K562 (cell line): Measurements from ENCODE around the gene LRRC26. TPM values are rescaled to one million over a fixed set of nuclear protein-coding genes. Genes with fewer than 3 reads are reported as not detected.

Source experiments
- ATF4 ChIP-seq: fragments of 450-650 bp; formaldehyde crosslinking; IDR thresholded peaks from 2 replicates; pipeline ENCODE4 v1.4.0; 2022; ENCODE audit warnings: mild to moderate bottlenecking, moderate library complexity
- ETV1 ChIP-seq: fragments of 450-650 bp; conservative IDR thresholded peaks from 2 replicates; pipeline ENCODE4 v1.6.1; 2016; ENCODE audit warnings: missing genetic modification characterization, control low read depth, low read depth, missing compliant biosample characterization
- FOS ChIP-seq: IDR thresholded peaks from 3 replicates; pipeline ENCODE4 v1.6.1; 2011; ENCODE audit not compliant: insufficient read length; ENCODE audit errors: extremely low read depth
- MTA1 ChIP-seq: fragments of 450-650 bp; IDR thresholded peaks from 2 replicates; pipeline ENCODE4 v1.6.1; 2017; ENCODE audit warnings: borderline replicate concordance
- PRDM10 ChIP-seq: fragments of 450-650 bp; IDR thresholded peaks from 2 replicates; pipeline ENCODE4 v1.6.1; 2018; ENCODE audit not compliant: partially characterized antibody
- PURB ChIP-seq: sonication (generic); formaldehyde crosslinking; IDR thresholded peaks from 2 replicates; pipeline ENCODE4 v1.9.0; 2021; ENCODE audit warnings: low read depth, mild to moderate bottlenecking, missing genetic modification reagents
- THRB ChIP-seq: fragments of 450-650 bp; formaldehyde crosslinking; conservative IDR thresholded peaks from 2 replicates; pipeline ENCODE4 v1.4.0; 2022; ENCODE audit warnings: mild to moderate bottlenecking, missing genetic modification characterization
- TRIM25 ChIP-seq: fragments of 450-650 bp; IDR thresholded peaks from 2 replicates; pipeline ENCODE4 v1.7.0; 2016; ENCODE audit warnings: borderline replicate concordance
- XRCC3 ChIP-seq: fragments of 450-650 bp; IDR thresholded peaks from 2 replicates; pipeline ENCODE4 v1.6.1; 2017; ENCODE audit warnings: mild to moderate bottlenecking, moderate library complexity
- XRCC4 ChIP-seq: IDR thresholded peaks from one replicate; pipeline ENCODE4 v1.6.1; 2011; ENCODE audit not compliant: insufficient read depth, insufficient read length; ENCODE audit errors: extremely low read depth
- ZNF23 ChIP-seq: fragments of 250-450 bp; sonication (Bioruptor Pico); IDR thresholded peaks from 2 replicates; pipeline ENCODE4 v1.4.0; 2020; ENCODE audit warnings: mild to moderate bottlenecking
- ZNF384 ChIP-seq: IDR thresholded peaks from 2 replicates; pipeline ENCODE4 v1.6.1; 2012; ENCODE audit warnings: low read depth, low read length, improper control_type of control experiment
- ZNF592 ChIP-seq: fragments of 450-650 bp; IDR thresholded peaks from 2 replicates; pipeline ENCODE4 v1.6.1; 2017; ENCODE audit warnings: antibody characterized with exemption, mild to moderate bottlenecking
- ZNF668 ChIP-seq: fragments of 250-450 bp; sonication (Bioruptor Pico); IDR thresholded peaks from 2 replicates; pipeline ENCODE4 v1.8.0; 2022; ENCODE audit warnings: mild to moderate bottlenecking, inconsistent platforms
- ZNF707 ChIP-seq: fragments of 250-450 bp; sonication (Bioruptor Pico); conservative IDR thresholded peaks from 2 replicates; pipeline ENCODE4 v1.8.0; 2022; ENCODE audit warnings: inconsistent platforms, mild to moderate bottlenecking, moderate library complexity
- polyA plus RNA-seq, 8 experiments: library from polyadenylated mRNA; depleted of rRNA in 4 of 8; stranded (reverse) in 5 of 8; unstranded in 3 of 8; fragments of >200 nt; fragmentation: Nextera tagmentation in 2 of 8; fragmentation: Illumina TruSeq in 1 of 8; extraction: Ambion mirVana in 2 of 8; extraction: Trizol in 1 of 8; gene quantifications; 2 replicates each; pipeline versions ENCODE4 v1.2.1 to v1.2.3, GENCODE V29; 2011 to 2014; ENCODE audit warnings: inconsistent platforms in 1 of 8, missing spikeins in 1 of 8
- total RNA-seq, 7 experiments: library from RNA; depleted of rRNA in 6 of 7; stranded (reverse); fragments of >200 nt in 6 of 7; fragmentation: Illumina TruSeq in 2 of 7; extraction: Trizol in 2 of 7; gene quantifications; 2 replicates each; pipeline versions ENCODE4 v1.2.1 to v1.2.3, GENCODE V29; 2011 to 2021; ENCODE audit warnings: low replicate concordance in 1 of 7

LRRC26 gene
- total and polyA plus RNA-seq, 9 of the 15 experiments (the other 6 are each of a cell fraction or from before 2014, with no cell fraction given): not detected

GRCh38 chr9:137128862-137129455 is 40.9 kb downstream of the LRRC26 start (continued):
- TF ChIP-seq FOS: no peak
- TF ChIP-seq PRDM10: no peak
- no peak for TF ChIP-seq ATF4
- no peak for TF ChIP-seq PURB
- TF ChIP-seq ZNF384: no peak
- no peak for TF ChIP-seq ZNF23
- TF ChIP-seq ZNF592: no peak
- no peak; the same call in 1 of the 2 replicates for TF ChIP-seq ETV1 (tag)
- no peak for TF ChIP-seq XRCC4
- TF ChIP-seq TRIM25: no peak
- TF ChIP-seq ZNF668 (CRISPR knock-in tag): no peak
- no peak for TF ChIP-seq ZNF707 (CRISPR knock-in tag)
- TF ChIP-seq MTA1: no peak
- TF ChIP-seq XRCC3: no peak
- TF ChIP-seq THRB (CRISPR knock-in tag): no peak
